Activated naive CD8-positive, alpha-beta T cell (primary cell): Measurements from ENCODE around the gene TMEM130.

ENCODE experiments used
- H3K27ac Mint-ChIP-seq: one replicate; pipeline ENCODE4 v1.8.0; 2021; ENCODE audit warnings: mixed read lengths
- H3K27me3 Mint-ChIP-seq: one replicate; pipeline ENCODE4 v1.8.0; 2021; ENCODE audit warnings: mixed read lengths
- H3K36me3 Mint-ChIP-seq: one replicate; pipeline ENCODE4 v1.8.0; 2021; ENCODE audit warnings: mixed read lengths
- H3K4me1 Mint-ChIP-seq: one replicate; pipeline ENCODE4 v1.8.0; 2021; ENCODE audit warnings: low read depth, mixed read lengths
- H3K4me3 Mint-ChIP-seq: one replicate; pipeline ENCODE4 v1.8.0; 2021; ENCODE audit warnings: mild to moderate bottlenecking, mixed read lengths
- H3K9me3 Mint-ChIP-seq: one replicate; pipeline ENCODE4 v1.8.0; 2021; ENCODE audit warnings: low read depth, mixed read lengths

Gene TMEM130

DNA sequence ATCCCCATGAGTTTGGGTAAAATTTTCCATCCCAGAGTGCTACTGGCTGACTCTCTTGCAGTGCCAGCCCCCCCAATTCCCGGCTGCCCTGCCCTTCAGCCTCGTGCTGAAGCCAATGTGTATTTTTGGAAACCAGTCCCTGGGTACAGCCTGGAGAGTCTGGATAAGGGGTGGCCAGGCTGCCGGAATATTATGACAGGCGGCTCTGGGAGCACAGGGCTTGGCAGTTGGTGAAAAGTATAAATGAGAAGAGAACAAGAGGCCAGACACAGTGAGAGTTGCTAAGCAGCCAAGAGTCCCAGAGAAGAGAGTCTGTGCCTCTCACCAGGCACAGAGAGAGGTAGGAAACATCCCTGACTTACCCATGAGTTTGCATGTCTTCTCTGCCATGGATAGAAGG lies 53.6 kb downstream of the TMEM130 start:
- H3K27ac Mint-ChIP-seq, result no peak overlapping the region
- H3K4me1 Mint-ChIP-seq, result no peaks in the 10 kb centered on the region
- peaks cover 2% of the 10 kb centered on the region for H3K27me3 Mint-ChIP-seq
- no peaks in the 10 kb centered on the region for H3K36me3 Mint-ChIP-seq
- H3K9me3 Mint-ChIP-seq, result no peaks in the 10 kb centered on the region
- H3K4me3 Mint-ChIP-seq, result no peak overlapping the region

DNA sequence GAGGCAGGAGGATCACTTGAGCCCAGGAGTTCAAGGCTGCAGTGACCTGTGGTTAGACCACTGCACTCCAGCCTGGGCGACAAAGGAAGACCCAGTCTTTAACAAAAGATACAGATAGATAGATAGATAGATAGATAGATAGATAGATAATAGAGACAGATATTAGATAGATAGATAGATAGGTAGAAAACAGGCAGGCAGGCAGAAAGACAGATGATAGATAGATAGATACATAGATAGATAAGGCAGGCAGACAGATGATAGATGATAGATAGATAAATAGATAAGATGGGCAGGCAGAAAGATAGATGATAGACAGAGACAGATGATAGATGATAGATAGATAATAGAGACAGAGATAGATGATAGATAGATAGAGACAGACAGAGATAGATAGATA lies 54.5 kb downstream of the TMEM130 start:
- Mint-ChIP-seq H3K36me3 (no peaks in the 10 kb centered on the region), H3K4me3 (no peak overlapping the region), H3K27ac (no peak overlapping the region), H3K27me3 (peaks cover 2% of the 10 kb centered on the region), H3K4me1 (no peaks in the 10 kb centered on the region), H3K9me3 (no peaks in the 10 kb centered on the region)

DNA sequence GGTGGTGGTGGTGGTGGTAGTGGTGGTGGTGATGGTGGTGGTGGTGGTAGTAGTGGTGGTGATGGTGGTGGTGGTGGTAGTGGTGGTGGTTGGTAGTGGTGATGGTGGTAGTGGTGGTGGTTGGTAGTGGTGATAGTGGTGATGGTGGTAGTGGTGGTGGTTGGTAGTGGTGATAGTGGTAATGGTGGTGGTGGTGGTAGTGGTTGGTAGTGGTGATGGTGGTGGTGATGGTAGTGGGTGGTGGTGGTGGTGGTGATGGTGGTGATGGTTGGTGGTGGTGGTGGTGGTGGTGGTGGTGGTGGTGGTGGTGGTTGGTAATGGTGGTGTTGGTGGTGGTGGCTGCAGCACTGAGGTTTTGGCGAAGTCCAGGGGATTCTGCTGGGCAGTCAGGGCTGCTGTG lies 58.5 kb downstream of the TMEM130 start:
- Mint-ChIP-seq H3K9me3 (no peaks in the 10 kb centered on the region), H3K27me3 (peaks cover 2% of the 10 kb centered on the region), H3K4me3 (no peak overlapping the region), H3K4me1 (no peaks in the 10 kb centered on the region), H3K36me3 (no peaks in the 10 kb centered on the region), H3K27ac (no peak overlapping the region)

DNA sequence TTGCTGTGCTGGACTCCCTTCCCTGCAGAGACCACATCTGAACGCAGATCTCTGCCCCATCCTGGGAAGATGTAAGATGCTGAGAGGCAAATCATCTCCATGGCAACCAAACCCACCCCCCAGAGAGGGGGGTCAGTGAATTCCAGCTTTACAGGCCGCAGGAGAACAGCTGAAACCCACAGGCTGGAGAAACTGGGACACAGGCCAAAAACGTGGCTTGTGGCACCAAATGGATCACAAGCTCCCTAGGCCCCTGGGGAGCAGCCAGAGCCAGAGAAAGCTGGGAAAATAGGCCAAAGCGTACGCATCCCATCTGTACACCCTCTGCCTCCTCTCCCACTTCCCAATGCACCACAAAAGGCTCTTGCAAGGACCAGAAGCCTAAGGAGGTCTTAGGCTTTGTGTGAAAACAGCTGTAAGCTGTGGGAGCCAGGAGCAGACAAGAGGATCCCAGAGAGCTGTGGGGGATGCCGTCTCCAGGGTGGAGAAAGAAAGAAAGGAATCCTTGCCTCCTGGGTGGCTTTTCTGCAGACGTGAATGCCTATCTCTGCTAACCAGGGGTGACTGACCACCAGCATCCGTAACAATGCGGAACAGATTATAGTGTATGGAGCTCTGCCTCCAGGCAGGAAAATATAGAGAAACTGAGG lies 59.5 kb downstream of the TMEM130 start:
- no peaks in the 10 kb centered on the region for H3K36me3 Mint-ChIP-seq
- H3K27me3 Mint-ChIP-seq, result no peaks in the 10 kb centered on the region
- H3K27ac Mint-ChIP-seq, result no peak overlapping the region
- no peaks in the 10 kb centered on the region for H3K4me1 Mint-ChIP-seq
- H3K9me3 Mint-ChIP-seq, result no peaks in the 10 kb centered on the region
- H3K4me3 Mint-ChIP-seq, result no peak overlapping the region

GRCh38 chr7:98808751-98809460 lies 60.9 kb downstream of the TMEM130 start:
- Mint-ChIP-seq H3K9me3 (no peaks in the 10 kb centered on the region), H3K4me1 (no peaks in the 10 kb centered on the region), H3K36me3 (no peaks in the 10 kb centered on the region), H3K4me3 (no peak overlapping the region), H3K27ac (no peak overlapping the region), H3K27me3 (no peaks in the 10 kb centered on the region)

GRCh38 chr7:98807068-98808048 lies 62.5 kb downstream of the TMEM130 start:
- no peak overlapping the region for H3K4me3 Mint-ChIP-seq
- H3K27me3 Mint-ChIP-seq, result no peaks in the 10 kb centered on the region
- no peaks in the 10 kb centered on the region for H3K9me3 Mint-ChIP-seq
- no peaks in the 10 kb centered on the region for H3K4me1 Mint-ChIP-seq
- no peak overlapping the region for H3K27ac Mint-ChIP-seq
- no peaks in the 10 kb centered on the region for H3K36me3 Mint-ChIP-seq

- Mint-ChIP-seq H3K4me3 (no peak overlapping the region), H3K9me3 (peaks cover under 1% of the 10 kb centered on the region), H3K27me3 (no peaks in the 10 kb centered on the region), H3K4me1 (no peaks in the 10 kb centered on the region), H3K36me3 (no peaks in the 10 kb centered on the region), H3K27ac (no peak overlapping the region)
Observed at GRCh38 chr7:98805956-98806838, 63.6 kb downstream of the TMEM130 start.

DNA sequence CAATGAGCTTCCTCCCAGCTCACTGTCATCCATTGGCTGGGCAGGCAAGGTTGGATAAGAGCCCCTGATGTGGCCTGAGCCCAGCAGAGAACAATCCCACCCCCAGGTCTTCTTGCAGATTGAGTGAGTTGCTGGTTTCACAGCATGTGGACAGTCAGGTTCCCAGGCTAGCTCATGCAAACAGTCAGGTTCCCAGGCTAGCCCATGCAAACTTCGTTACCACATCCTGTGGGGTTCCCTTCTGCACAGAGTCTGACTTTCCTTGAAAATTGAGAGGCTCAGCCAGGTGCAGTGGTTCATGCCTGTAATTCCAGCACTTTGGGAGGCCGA lies 67.1 kb downstream of the TMEM130 start:
- H3K27ac Mint-ChIP-seq, result no peak overlapping the region
- peaks cover 4% of the 10 kb centered on the region for H3K27me3 Mint-ChIP-seq
- peaks cover 3% of the 10 kb centered on the region for H3K9me3 Mint-ChIP-seq
- H3K36me3 Mint-ChIP-seq, result no peaks in the 10 kb centered on the region
- H3K4me3 Mint-ChIP-seq, result no peak overlapping the region
- H3K4me1 Mint-ChIP-seq, result no peaks in the 10 kb centered on the region

GRCh38 chr7:98802088-98802780 lies 67.6 kb downstream of the TMEM130 start:
- peaks cover 3% of the 10 kb centered on the region for H3K9me3 Mint-ChIP-seq
- H3K4me1 Mint-ChIP-seq, result no peaks in the 10 kb centered on the region
- H3K27ac Mint-ChIP-seq, result no peak overlapping the region
- H3K36me3 Mint-ChIP-seq, result no peaks in the 10 kb centered on the region
- peaks cover 4% of the 10 kb centered on the region for H3K27me3 Mint-ChIP-seq
- H3K4me3 Mint-ChIP-seq, result no peak overlapping the region

DNA sequence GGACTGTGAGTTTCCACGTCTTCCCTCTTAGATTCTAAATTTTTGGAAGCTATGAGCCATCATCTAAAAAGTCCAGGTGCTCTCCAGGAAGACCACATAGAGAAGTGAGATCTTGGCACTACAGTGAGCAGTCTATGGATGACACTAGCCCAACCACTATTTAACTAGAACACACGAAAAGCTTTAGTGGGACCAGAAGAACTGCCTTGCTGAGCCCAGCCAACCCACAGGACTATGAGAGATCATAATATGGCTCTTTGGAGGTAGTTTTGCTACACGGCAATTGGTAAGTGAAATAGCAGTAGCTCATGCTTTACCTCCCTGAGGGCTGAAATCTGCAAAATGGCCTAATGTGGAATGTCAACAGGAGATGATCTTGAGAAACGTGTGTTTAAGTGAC lies 68.8 kb downstream of the TMEM130 start:
- no peaks in the 10 kb centered on the region for H3K36me3 Mint-ChIP-seq
- no peak overlapping the region for H3K4me3 Mint-ChIP-seq
- H3K9me3 Mint-ChIP-seq, result peaks cover 3% of the 10 kb centered on the region
- peaks cover 5% of the 10 kb centered on the region for H3K27me3 Mint-ChIP-seq
- H3K27ac Mint-ChIP-seq, result no peak overlapping the region
- no peaks in the 10 kb centered on the region for H3K4me1 Mint-ChIP-seq

- H3K36me3 Mint-ChIP-seq, result no peaks in the 10 kb centered on the region
- no peaks in the 10 kb centered on the region for H3K4me1 Mint-ChIP-seq
- peaks cover 3% of the 10 kb centered on the region for H3K9me3 Mint-ChIP-seq
- peaks cover 5% of the 10 kb centered on the region for H3K27me3 Mint-ChIP-seq
- H3K27ac Mint-ChIP-seq, result no peak overlapping the region
- H3K4me3 Mint-ChIP-seq, result no peak overlapping the region
Observed at GRCh38 chr7:98797150-98797549, 72.7 kb downstream of the TMEM130 start.
